ENCODE measurements around the gene RAB6A. TPM values are rescaled to one million over a fixed set of nuclear protein-coding genes. Genes with fewer than 3 reads are reported as not detected.

The RAB6A gene
- total and polyA plus RNA-seq, 2 experiments from 2014 or later = 119 to 218 TPM

GRCh38 chr11:73716153-73717056 lies 44.5 kb downstream of the RAB6A start:
- peak overlapping the region; percentile 52 for H3K27ac ChIP-seq
- H3K36me3 ChIP-seq = peaks cover 7% of the 10 kb centered on the region
- H3K9me3 ChIP-seq (ENCODE audit: low read depth) = no peaks in the 10 kb centered on the region
- DNase-seq (ENCODE audit: low read depth in 1 of 2, low spot score in 1 of 2) = peak in 1 of 2 donors; percentile 5
- no peaks in the 10 kb centered on the region for H3K4me1 ChIP-seq (ENCODE audit: low read depth)
- no peaks in the 10 kb centered on the region for H3K27me3 ChIP-seq
- H3K4me3 ChIP-seq = no peak overlapping the region
- no peak for TF ChIP-seq CTCF (IDR thresholded peaks at IDR 0.05; ENCODE audit: low read depth, low read length)

GRCh38 chr11:73715541-73715940 lies 45.3 kb downstream of the RAB6A start:
- TF ChIP-seq CTCF (IDR thresholded peaks at IDR 0.05; ENCODE audit: low read depth, low read length) = no peak
- no peak for DNase-seq (ENCODE audit: low read depth in 1 of 2, low spot score in 1 of 2)

GRCh38 chr11:73710964-73711363 lies 49.9 kb downstream of the RAB6A start:
- no peak for TF ChIP-seq CTCF (IDR thresholded peaks at IDR 0.05; ENCODE audit: low read depth, low read length)
- Histone ChIP-seq H3K9me3 (ENCODE audit: low read depth) (no peaks in the 10 kb centered on the region), H3K4me3 (no peak overlapping the region), H3K4me1 (ENCODE audit: low read depth) (no peaks in the 10 kb centered on the region), H3K36me3 (peaks cover 25% of the 10 kb centered on the region), H3K27me3 (no peaks in the 10 kb centered on the region), H3K27ac (no peak overlapping the region)
- no peak for DNase-seq (ENCODE audit: low read depth in 1 of 2, low spot score in 1 of 2)

More at GRCh38 chr11:73715541-73715940, 45.3 kb downstream of the RAB6A start:
- H3K4me3 ChIP-seq = no peak overlapping the region
- no peaks in the 10 kb centered on the region for H3K9me3 ChIP-seq (ENCODE audit: low read depth)
- no peaks in the 10 kb centered on the region for H3K4me1 ChIP-seq (ENCODE audit: low read depth)
- H3K27ac ChIP-seq = no peak overlapping the region
- H3K36me3 ChIP-seq = peaks cover 13% of the 10 kb centered on the region
- no peaks in the 10 kb centered on the region for H3K27me3 ChIP-seq

DNA sequence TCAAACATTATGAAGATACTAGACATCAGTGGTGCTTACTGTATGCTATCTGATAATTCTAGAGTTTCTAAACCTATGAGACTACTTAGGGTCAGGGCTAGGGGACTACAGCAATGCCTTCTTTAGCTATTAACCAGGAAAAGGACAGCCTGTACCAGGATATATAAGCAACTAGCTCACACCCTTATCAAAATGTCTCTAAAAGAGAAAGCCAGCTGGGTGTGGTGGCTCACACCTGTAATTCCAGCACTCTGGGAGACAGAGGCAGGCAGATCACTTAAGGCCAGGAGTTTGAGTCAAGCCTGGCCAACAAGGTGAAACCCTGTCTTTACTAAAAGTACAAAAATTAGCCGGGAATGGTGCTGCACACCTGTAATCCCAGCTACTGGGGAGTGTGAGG lies 55.8 kb downstream of the RAB6A start:
- DNase-seq (ENCODE audit: low read depth in 1 of 2, low spot score in 1 of 2) = no peak
- no peaks in the 10 kb centered on the region for H3K27me3 ChIP-seq
- TF ChIP-seq CTCF (IDR thresholded peaks at IDR 0.05; ENCODE audit: low read depth, low read length) = no peak
- H3K4me3 ChIP-seq = no peak overlapping the region
- peaks cover 26% of the 10 kb centered on the region for H3K36me3 ChIP-seq
- H3K4me1 ChIP-seq (ENCODE audit: low read depth) = no peaks in the 10 kb centered on the region
- no peak overlapping the region for H3K27ac ChIP-seq
- no peaks in the 10 kb centered on the region for H3K9me3 ChIP-seq (ENCODE audit: low read depth)

DNA sequence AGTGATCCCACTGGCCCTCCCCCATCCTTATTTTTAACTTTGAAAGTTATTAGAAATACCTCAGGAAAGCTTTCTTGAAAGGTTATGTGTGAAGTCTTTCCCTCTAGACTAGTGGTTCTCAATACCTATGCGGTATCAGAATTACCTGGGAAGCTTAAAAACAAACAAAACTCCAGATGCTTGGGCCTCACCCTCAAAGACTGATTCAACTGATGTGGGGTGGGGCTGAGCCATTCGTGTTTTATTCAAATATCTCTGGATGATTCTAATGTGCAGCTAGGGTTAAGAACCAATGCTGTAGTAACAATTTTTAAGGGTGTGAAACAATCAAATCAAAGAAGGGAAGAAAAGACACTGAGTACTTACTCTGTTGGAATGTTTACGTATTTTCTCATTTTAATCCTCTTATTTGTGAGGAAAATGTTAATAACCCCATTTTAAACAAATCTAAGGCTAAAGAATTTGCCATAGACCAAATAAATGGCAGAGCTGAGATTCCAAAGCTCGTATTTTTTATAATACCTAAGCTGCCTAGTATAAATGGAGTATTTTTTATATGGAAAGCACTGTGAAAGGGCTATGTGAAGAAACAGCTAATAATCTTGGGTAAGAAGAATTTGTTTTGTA lies 66.9 kb downstream of the RAB6A start:
- Histone ChIP-seq H3K27ac (no peak overlapping the region), H3K36me3 (peaks cover 3% of the 10 kb centered on the region), H3K9me3 (ENCODE audit: low read depth) (no peaks in the 10 kb centered on the region), H3K4me1 (ENCODE audit: low read depth) (no peaks in the 10 kb centered on the region), H3K27me3 (no peaks in the 10 kb centered on the region), H3K4me3 (no peak overlapping the region)
- no peak for DNase-seq (ENCODE audit: low read depth in 1 of 2, low spot score in 1 of 2)
- TF ChIP-seq CTCF (IDR thresholded peaks at IDR 0.05; ENCODE audit: low read depth, low read length) = no peak

Measured in cardiac muscle cell (in vitro differentiated cells and primary cell).